NCI-H2107 treated with DMSO at 0.1 percent for 48 hours (cell line): ENCODE data around the gene MCRIP2.

Experiments
- DNase-seq: peaks from one replicate; lab custom pipeline; 2025; ENCODE audit not compliant: unreplicated experiment; lab: John Stamatoyannopoulos, UW

Gene MCRIP2

GRCh38 chr16:647173-647902, 5.7 kb downstream of the MCRIP2 start:
- DNase-seq: no peak

- peak; percentile 13 for DNase-seq
These were observed 6.6 kb downstream of the MCRIP2 start for GRCh38 chr16:648071-648780.

GRCh38 chr16:648781-649589, 7.4 kb downstream of the MCRIP2 start, which contains the start of gene WDR90:
TSS of gene WDR90 (plus strand) at chr16:649365. CDS start at chr16:649417, 52 bp downstream.
- peak; percentile 78 for DNase-seq

- DNase-seq: no peak
These were observed 8.0 kb downstream of the MCRIP2 start for GRCh38 chr16:649631-650030.

GRCh38 chr16:651844-652243, 10.2 kb downstream of the MCRIP2 start:
- no peak for DNase-seq

GRCh38 chr16:652454-653305, 11.1 kb downstream of the MCRIP2 start:
- no peak for DNase-seq

- no peak for DNase-seq
These were observed 12.4 kb downstream of the MCRIP2 start for GRCh38 chr16:654034-654433.

GRCh38 chr16:657487-657886, 15.9 kb downstream of the MCRIP2 start:
- DNase-seq: no peak

- no peak for DNase-seq
These were observed 17.3 kb downstream of the MCRIP2 start for GRCh38 chr16:658679-659571.

GRCh38 chr16:659618-660017, 18.0 kb downstream of the MCRIP2 start:
- DNase-seq: no peak

- no peak for DNase-seq
These were observed 18.5 kb downstream of the MCRIP2 start for GRCh38 chr16:660132-660458.

GRCh38 chr16:660459-661183, 19.0 kb downstream of the MCRIP2 start:
- no peak for DNase-seq

GRCh38 chr16:661184-661821, 19.7 kb downstream of the MCRIP2 start:
- DNase-seq: no peak

GRCh38 chr16:662095-662494, 20.5 kb downstream of the MCRIP2 start:
- DNase-seq: no peak

GRCh38 chr16:662597-662996, 21.0 kb downstream of the MCRIP2 start:
- no peak for DNase-seq

GRCh38 chr16:666572-666971, 24.9 kb downstream of the MCRIP2 start:
- no peak for DNase-seq

GRCh38 chr16:667113-667779, 25.6 kb downstream of the MCRIP2 start:
- no peak for DNase-seq
